DMS153 treated with DMSO at 0.1 percent for 48 hours (cell line): ENCODE measurements around the gene IGLON5.
A peak's percentile ranks its signal among the peaks of the same experiment; 100 is the strongest.

Source experiments
- DNase-seq: peaks from one replicate; lab custom pipeline; 2025; ENCODE audit not compliant: unreplicated experiment; lab: John Stamatoyannopoulos, UW

IGLON5 gene

GRCh38 chr19:51361239-51361638 is 49.8 kb downstream of the IGLON5 start:
- no peak for DNase-seq

- no peak for DNase-seq
Measured at GRCh38 chr19:51364200-51365106, 53.0 kb downstream of the IGLON5 start.

DNA sequence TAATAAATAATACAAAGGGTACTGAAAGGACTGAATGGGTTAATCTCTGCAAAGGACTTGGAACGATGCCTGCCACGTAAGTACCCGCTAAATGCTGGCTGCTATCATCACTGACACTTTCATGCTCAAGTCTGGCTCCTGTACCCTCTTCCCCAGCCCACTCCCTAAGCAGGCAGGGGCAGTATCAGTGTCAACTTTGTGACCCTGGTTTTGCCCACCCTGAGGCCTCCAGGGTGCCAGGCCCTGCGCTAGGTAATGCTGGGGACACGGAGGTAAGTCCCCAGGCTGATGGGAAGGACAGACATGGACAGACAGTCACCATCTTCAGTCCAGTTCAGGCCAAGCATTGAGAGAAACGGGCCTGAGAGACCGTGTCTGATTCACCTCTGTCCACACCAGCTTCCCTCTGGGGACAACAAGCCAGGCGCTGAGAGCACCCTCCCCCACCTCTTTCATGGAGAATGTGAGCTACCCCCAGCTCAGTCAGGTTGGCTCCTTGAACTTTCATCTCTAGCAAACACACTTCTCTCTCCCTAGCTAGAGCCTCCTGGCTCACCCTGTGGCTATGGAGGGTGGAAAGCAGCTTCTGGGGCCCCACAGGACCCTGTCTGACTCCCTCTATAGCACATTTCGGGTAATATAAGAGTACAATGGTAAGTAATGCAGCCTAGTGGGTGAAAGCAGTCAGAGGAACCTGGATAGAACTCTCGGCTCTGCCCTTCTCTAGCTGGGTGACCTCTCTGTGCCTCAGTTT is 53.9 kb downstream of the IGLON5 start:
- no peak for DNase-seq

GRCh38 chr19:51365965-51366388 is 54.5 kb downstream of the IGLON5 start, which contains the start of gene ETFB:
Gene ETFB (minus strand): TSS chr19:51366388. CDS start chr19:51366326, 62 bp downstream.
- DNase-seq = no peak

GRCh38 chr19:51366389-51367254 is 55.2 kb downstream of the IGLON5 start:
- DNase-seq = peak; percentile 94

- no peak for DNase-seq
Measured at GRCh38 chr19:51367255-51367564, 55.8 kb downstream of the IGLON5 start.

DNA sequence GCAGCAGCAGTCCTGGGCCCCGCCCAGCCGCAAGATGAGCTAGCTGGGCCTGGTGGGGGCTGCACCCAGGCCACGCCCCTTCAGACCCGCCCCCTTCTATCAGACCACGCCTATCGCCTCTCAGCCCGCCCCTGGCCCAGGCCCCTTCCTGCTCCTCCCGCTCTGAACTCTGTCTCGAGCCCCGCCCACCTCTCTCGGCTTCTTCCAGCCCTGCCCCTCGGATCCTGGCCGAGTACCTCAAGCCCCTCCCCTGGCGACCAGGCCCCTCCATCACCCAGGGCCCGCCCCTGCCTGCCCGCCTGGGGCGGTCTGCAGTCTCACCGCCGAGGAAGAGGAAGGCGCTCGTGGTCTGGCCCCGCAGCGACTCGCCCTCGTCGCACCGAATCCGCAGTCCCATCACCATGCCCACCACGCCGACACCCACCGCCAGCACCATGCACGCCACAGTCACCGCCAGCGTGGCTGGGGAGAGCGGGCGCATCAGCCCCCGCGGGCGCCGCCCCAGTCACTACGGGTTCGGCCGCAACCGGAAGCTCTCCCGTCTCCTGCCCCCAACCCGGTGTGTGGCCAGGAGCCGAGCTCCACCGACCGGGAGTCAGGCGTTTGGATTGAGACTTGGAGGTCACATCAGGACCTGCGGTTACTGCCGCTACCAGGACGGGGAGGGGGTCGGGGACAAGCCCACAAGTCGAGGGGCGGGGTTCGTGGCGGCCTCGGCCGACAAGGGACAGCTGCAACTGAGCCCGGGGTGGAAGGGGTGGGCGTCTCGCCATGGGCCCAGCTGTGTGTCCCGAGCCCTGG is 56.3 kb downstream of the IGLON5 start:
- DNase-seq = peak; percentile 94

GRCh38 chr19:51368366-51369282 is 57.2 kb downstream of the IGLON5 start, which contains the start of gene CLDND2:
Gene CLDND2 (minus strand): TSS chr19:51369003. CDS start chr19:51368577, 426 bp downstream.
- DNase-seq = no peak

DNA sequence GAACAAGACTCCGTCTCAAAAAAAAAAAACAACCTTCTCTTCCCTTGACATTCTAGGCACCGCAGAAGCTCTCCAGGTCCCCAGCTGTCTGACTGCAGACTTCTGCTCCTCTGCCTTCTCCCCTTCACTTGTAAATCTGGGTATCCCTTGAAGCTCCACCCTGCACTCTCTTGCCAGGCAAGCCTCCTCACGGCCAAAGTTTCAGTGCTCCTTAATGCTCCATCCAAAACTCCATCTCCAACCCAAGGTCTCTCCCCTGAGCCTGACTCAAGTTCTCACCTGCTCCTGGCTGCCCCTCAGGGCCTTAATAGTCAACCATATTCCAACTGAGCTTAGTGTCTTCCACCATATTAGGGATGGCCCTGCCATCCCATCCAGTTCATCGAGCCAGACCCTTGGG is 58.8 kb downstream of the IGLON5 start:
- DNase-seq = no peak

DNA sequence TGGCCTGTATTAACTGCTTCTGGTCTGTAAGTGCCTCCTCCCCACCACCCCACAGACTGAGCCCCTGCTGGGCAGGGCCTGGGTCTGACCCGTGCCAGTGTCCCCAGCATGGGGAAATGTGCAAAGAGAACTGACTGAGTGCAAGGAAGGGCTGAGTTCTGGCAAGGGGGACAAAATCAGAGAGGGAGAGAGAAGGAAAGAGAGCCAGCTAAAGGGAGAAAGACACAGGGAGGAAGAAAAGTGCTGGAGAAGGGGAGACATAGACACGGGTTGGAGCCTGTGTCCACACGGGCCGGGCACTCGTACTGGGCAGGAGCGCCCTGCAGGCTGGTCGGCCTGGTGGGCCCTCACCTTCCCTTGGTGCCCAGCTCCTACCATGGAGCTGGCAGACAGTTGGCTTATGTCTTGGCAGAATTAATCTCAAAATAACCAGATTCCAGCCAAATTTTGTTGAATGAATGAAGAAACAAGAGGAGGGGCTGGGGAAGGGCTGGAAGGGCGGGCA is 59.8 kb downstream of the IGLON5 start:
- no peak for DNase-seq

DNA sequence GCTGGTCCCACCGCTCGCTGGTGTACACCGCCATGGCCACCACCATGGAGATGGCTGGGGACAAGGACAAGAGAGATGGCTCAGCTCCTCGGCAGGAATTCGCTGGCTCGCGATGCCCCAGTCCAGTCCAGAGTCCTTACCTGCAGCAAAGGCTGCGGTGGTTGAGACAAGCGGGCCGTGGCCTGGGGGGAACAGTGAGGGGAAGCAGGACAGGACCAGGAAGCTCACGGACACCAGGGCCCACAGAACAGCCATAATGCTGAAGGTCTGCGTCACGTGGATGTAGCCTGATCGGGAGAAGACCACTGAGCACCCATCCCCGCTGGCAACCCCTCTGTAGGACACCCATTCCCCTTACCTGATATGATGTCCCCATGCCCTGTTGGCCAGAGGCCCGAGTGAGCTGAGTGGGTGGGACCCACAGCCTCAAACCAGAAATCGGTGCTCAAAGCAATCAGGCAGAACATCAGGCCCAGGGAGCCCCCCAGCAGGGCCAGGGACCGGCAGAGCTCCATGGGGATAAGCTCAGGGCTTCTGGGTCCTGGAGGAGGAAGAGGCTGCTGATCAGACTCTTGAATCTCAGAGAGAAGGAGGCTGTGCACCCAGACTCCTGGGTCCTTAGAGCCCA is 60.7 kb downstream of the IGLON5 start:
- no peak for DNase-seq

GRCh38 chr19:51372649-51373504 is 61.4 kb downstream of the IGLON5 start, which contains the start of gene NKG7:
Gene NKG7 (minus strand): TSS chr19:51372654. CDS start chr19:51372535, 119 bp downstream.
- no peak for DNase-seq

GRCh38 chr19:51375504-51376221 is 64.2 kb downstream of the IGLON5 start:
- no peak for DNase-seq

- no peak for DNase-seq
Measured at GRCh38 chr19:51377422-51377821, 66.0 kb downstream of the IGLON5 start.

GRCh38 chr19:51380379-51380778 is 68.9 kb downstream of the IGLON5 start:
- no peak for DNase-seq
